Neural progenitor cell (in vitro differentiated cells): ENCODE results near the gene FARP1. TPM values are rescaled to one million over a fixed set of nuclear protein-coding genes. Genes with fewer than 3 reads are reported as not detected.

ENCODE experiments used
- DNase-seq: peaks from one replicate; pipeline ENCODE4 v3.0.0-alpha.2; 2016; ENCODE audit warnings: low spot score
- H2AFZ ChIP-seq: fragments of 200-600 bp; sonication (generic); replicated peaks from 2 replicates; pipeline ENCODE4 v1.6.1; 2016; ENCODE audit warnings: antibody characterized with exemption
- H3F3A ChIP-seq: fragments of 200-600 bp; sonication (generic); 2 replicates; pipeline ENCODE4 v1.6.1; 2016; ENCODE audit warnings: antibody characterized with exemption, low read depth
- H3K27ac ChIP-seq: fragments of 200-600 bp; sonication (generic); 2 replicates; pipeline ENCODE4 v1.5.1; 2016; ENCODE audit warnings: mild to moderate bottlenecking
- H3K27me3 ChIP-seq: fragments of 200-600 bp; sonication (generic); 2 replicates; pipeline ENCODE4 v1.6.1; 2016; ENCODE audit warnings: mild to moderate bottlenecking, moderate library complexity
- H3K36me3 ChIP-seq: fragments of 200-600 bp; sonication (generic); 2 replicates; pipeline ENCODE4 v1.5.1; 2016
- H3K4me1 ChIP-seq: fragments of 200-600 bp; sonication (generic); 2 replicates; pipeline ENCODE4 v1.6.1; 2016; ENCODE audit warnings: mixed run types
- H3K4me2 ChIP-seq: fragments of 200-600 bp; sonication (generic); 2 replicates; pipeline ENCODE4 v1.6.1; 2016
- H3K4me3 ChIP-seq: fragments of 200-600 bp; sonication (generic); 2 replicates; pipeline ENCODE4 v1.5.1; 2016
- H3K79me2 ChIP-seq: fragments of 200-600 bp; sonication (generic); 2 replicates; pipeline ENCODE4 v1.6.1; 2016; ENCODE audit warnings: low read depth
- H3K9ac ChIP-seq: fragments of 200-600 bp; sonication (generic); 2 replicates; pipeline ENCODE4 v1.6.1; 2016
- H3K9me3 ChIP-seq: fragments of 200-600 bp; sonication (generic); 2 replicates; pipeline ENCODE4 v1.5.1; 2016; ENCODE audit warnings: low read depth
- H4K20me1 ChIP-seq: fragments of 200-600 bp; sonication (generic); 2 replicates; pipeline ENCODE4 v1.6.1; 2016; ENCODE audit warnings: low read depth
- H3K27ac Mint-ChIP-seq: 3 replicates; pipeline ENCODE4 v1.8.0; 2021; ENCODE audit warnings: mixed read lengths
- H3K27me3 Mint-ChIP-seq: 2 replicates; pipeline ENCODE4 v1.8.0; 2022; ENCODE audit warnings: low read depth, mild to moderate bottlenecking, inconsistent platforms, moderate library complexity, mixed read lengths; ENCODE audit not compliant: insufficient read depth
- H3K36me3 Mint-ChIP-seq: 3 replicates; pipeline ENCODE4 v1.8.0; 2021; ENCODE audit warnings: mixed read lengths
- H3K4me1 Mint-ChIP-seq: 3 replicates; pipeline ENCODE4 v1.8.0; 2021; ENCODE audit warnings: mixed read lengths
- H3K4me3 Mint-ChIP-seq: 3 replicates; pipeline ENCODE4 v1.8.0; 2021; ENCODE audit warnings: mild to moderate bottlenecking, moderate library complexity, mixed read lengths
- H3K9me3 Mint-ChIP-seq: 3 replicates; pipeline ENCODE4 v1.8.0; 2020; ENCODE audit warnings: mixed read lengths
- EZH2 ChIP-seq: fragments of 200-600 bp; sonication (generic); IDR thresholded peaks from 2 replicates; pipeline ENCODE4 v1.6.1; 2017; ENCODE audit warnings: antibody characterized with exemption, mild to moderate bottlenecking, moderate library complexity
- EZH2phosphoT487 ChIP-seq: fragments of 200-600 bp; sonication (generic); IDR thresholded peaks from 2 replicates; pipeline ENCODE4 v1.6.1; 2017; ENCODE audit warnings: antibody characterized with exemption
- total RNA-seq: library from RNA; depleted of rRNA; stranded (reverse); fragments of >200 nt; gene quantifications from 2 replicates; pipeline ENCODE4 v1.2.3, GENCODE V29; 2015; ENCODE audit warnings: low replicate concordance
- TF ChIP-seq, protein P1 (sequence below): fragments of 200-600 bp; sonication (generic); IDR thresholded peaks from 2 replicates; pipeline ENCODE4 v1.5.1; 2017; ENCODE audit warnings: antibody characterized with exemption, mild to moderate bottlenecking

Gene FARP1
- total RNA-seq, 1 donor from 2014 or later: 78.0 TPM

DNA sequence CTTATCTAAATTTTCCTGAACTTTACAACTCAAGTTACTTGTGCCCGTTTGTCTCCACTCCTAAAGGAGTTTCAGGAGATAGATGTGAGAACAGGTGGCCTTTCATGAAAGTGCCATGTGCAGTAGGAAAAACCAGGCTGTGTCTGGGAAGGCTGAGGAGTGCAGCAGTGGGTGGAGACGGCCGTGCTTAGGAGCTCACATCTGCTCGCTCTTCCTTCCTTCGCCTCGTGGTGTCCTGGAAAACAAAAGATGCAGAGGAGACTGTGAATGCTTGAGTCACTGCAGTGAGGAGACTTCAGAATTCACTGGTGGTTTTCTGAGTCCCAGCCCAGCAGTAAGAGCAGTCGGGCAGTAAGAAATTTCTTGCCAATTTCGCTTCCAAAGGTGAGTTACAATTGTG lies 172.6 kb downstream of the FARP1 start:
- no peak overlapping the region for H3K4me3 Mint-ChIP-seq
- peaks cover 4% of the 10 kb centered on the region for H3K27me3 Mint-ChIP-seq
- Histone ChIP-seq H3K9me3 (no peaks in the 10 kb centered on the region), H3K27me3 (no peaks in the 10 kb centered on the region), H3K79me2 (peaks cover 18% of the 10 kb centered on the region), H3F3A (peaks cover 6% of the 10 kb centered on the region), H3K4me3 (no peak overlapping the region), H3K27ac (no peak overlapping the region), H4K20me1 (peaks cover 14% of the 10 kb centered on the region), H3K9ac (no peak overlapping the region), H3K4me2 (no peak overlapping the region), H3K4me1 (peaks cover 25% of the 10 kb centered on the region), H2AFZ (no peak overlapping the region), H3K36me3 (no peaks in the 10 kb centered on the region)
- TF ChIP-seq, protein P1, sequence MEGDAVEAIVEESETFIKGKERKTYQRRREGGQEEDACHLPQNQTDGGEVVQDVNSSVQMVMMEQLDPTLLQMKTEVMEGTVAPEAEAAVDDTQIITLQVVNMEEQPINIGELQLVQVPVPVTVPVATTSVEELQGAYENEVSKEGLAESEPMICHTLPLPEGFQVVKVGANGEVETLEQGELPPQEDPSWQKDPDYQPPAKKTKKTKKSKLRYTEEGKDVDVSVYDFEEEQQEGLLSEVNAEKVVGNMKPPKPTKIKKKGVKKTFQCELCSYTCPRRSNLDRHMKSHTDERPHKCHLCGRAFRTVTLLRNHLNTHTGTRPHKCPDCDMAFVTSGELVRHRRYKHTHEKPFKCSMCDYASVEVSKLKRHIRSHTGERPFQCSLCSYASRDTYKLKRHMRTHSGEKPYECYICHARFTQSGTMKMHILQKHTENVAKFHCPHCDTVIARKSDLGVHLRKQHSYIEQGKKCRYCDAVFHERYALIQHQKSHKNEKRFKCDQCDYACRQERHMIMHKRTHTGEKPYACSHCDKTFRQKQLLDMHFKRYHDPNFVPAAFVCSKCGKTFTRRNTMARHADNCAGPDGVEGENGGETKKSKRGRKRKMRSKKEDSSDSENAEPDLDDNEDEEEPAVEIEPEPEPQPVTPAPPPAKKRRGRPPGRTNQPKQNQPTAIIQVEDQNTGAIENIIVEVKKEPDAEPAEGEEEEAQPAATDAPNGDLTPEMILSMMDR: no peak
- TF ChIP-seq EZH2 (no peak), EZH2phosphoT487 (no peak)
- no peak for DNase-seq
- H3K9me3 Mint-ChIP-seq: no peaks in the 10 kb centered on the region
- peaks cover 21% of the 10 kb centered on the region for H3K36me3 Mint-ChIP-seq
- no peak overlapping the region for H3K27ac Mint-ChIP-seq
- peaks cover 27% of the 10 kb centered on the region for H3K4me1 Mint-ChIP-seq

DNA sequence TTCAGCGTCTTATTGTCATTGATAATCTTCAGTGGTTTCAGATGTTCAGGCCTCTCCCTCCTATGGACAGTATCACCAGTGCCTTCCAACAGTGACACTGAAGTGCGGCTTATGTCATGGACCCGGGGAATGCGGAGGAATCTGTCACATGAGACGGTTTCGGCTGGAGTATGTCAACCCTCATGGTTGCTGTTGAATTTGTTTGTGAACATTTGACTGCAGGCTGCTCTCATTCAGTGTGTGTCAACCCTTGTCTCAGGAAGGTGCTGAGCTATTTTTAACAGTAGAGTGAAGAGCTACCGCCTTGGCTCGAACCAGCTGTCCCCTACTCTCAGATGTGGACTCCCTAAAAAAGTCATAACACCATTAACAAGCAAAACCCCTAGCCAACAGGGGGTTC lies 173.0 kb downstream of the FARP1 start:
- no peak overlapping the region for H3K27ac Mint-ChIP-seq
- Histone ChIP-seq H3K27me3 (no peaks in the 10 kb centered on the region), H3K36me3 (no peaks in the 10 kb centered on the region), H3K9ac (no peak overlapping the region), H2AFZ (no peak overlapping the region), H3K79me2 (peaks cover 13% of the 10 kb centered on the region), H4K20me1 (peaks cover 10% of the 10 kb centered on the region), H3K27ac (no peak overlapping the region), H3F3A (peaks cover 2% of the 10 kb centered on the region), H3K4me3 (no peak overlapping the region), H3K4me1 (peaks cover 21% of the 10 kb centered on the region), H3K9me3 (no peaks in the 10 kb centered on the region), H3K4me2 (no peak overlapping the region)
- peaks cover 22% of the 10 kb centered on the region for H3K36me3 Mint-ChIP-seq
- H3K9me3 Mint-ChIP-seq: no peaks in the 10 kb centered on the region
- peaks cover 4% of the 10 kb centered on the region for H3K27me3 Mint-ChIP-seq
- H3K4me1 Mint-ChIP-seq: peaks cover 23% of the 10 kb centered on the region
- DNase-seq: no peak
- TF ChIP-seq EZH2 (no peak), EZH2phosphoT487 (no peak)
- TF ChIP-seq, protein P1: no peak
- H3K4me3 Mint-ChIP-seq: no peak overlapping the region

DNA sequence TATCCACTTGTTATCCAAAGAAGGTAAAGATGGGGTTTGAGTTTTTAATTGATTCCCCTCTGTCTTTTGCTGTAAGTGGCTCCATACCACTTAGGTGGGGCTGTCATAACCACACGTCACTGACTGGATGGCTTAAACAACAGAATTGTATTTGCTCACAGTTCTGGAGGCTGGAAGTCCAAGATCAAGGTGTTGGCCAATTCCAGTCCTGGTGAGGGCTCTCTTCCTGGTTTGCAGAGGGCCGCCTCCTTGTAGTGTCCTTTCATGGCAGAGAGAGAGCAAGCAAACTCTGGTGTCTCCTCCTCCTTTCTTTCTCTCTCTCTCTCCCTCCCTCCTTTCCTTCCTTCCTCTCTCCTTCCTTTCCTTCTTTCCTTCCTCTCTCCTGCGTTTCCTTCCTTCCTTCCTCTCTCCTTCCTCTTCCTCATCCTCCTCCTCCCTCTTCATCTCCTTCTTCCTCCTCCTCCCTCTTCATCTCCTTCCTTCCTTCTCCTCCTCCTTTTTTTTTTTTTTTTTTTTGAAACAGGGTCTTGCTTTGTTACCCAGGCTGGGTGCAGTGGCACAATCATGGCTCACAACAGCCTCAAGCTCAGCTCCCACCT lies 174.8 kb downstream of the FARP1 start:
- Mint-ChIP-seq H3K27ac (no peak overlapping the region), H3K27me3 (peaks cover 6% of the 10 kb centered on the region), H3K4me1 (peaks cover 24% of the 10 kb centered on the region), H3K36me3 (peaks cover 24% of the 10 kb centered on the region), H3K9me3 (no peaks in the 10 kb centered on the region), H3K4me3 (no peak overlapping the region)
- H3K4me2 ChIP-seq: no peak overlapping the region
- no peaks in the 10 kb centered on the region for H3K27me3 ChIP-seq
- H3K4me3 ChIP-seq: no peak overlapping the region
- TF ChIP-seq EZH2 (no peak), EZH2phosphoT487 (no peak)
- TF ChIP-seq, protein P1: no peak
- no peaks in the 10 kb centered on the region for H4K20me1 ChIP-seq
- no peak overlapping the region for H3K9ac ChIP-seq
- H3K27ac ChIP-seq: no peak overlapping the region
- no peak for DNase-seq
- H2AFZ ChIP-seq: no peak overlapping the region
- H3K36me3 ChIP-seq: no peaks in the 10 kb centered on the region
- no peaks in the 10 kb centered on the region for H3K9me3 ChIP-seq
- H3K4me1 ChIP-seq: peaks cover 15% of the 10 kb centered on the region
- no peaks in the 10 kb centered on the region for H3F3A ChIP-seq
- peaks cover 12% of the 10 kb centered on the region for H3K79me2 ChIP-seq
